K562 (cell line): ENCODE measurements around the gene G6PD. TPM values are rescaled to one million over a fixed set of nuclear protein-coding genes. Genes with fewer than 3 reads are reported as not detected.
A peak's percentile ranks its signal among the peaks of the same experiment; 100 is the strongest.
"Not testable (repeated sequence)": the region's sequence is repeated elsewhere in the genome, so short reads cannot be mapped to it uniquely, and the experiment has no call there.

ENCODE experiments used
- ATAC-seq: fragments of 200-7000 bp; cut with Tn5 transposase; 3 replicates; pipeline ENCODE4 v1.9.1; 2020; ENCODE audit warnings: moderate library complexity
- BruUV-seq: library from RNA; stranded (reverse); fragments of 400-500 nt; replicated peaks from 2 replicates; lab custom pipeline; 2021; lab: Mats Ljungman, UMichigan
- CTCF ChIA-PET: fragments of 300-600 bp; formaldehyde crosslinking; extraction: SDS; loops from one replicate; lab custom pipeline; 2021; ENCODE audit warnings: low intra/inter-chr PET ratio; lab: Yijun Ruan, JAX
- POLR2A ChIA-PET: fragments of 300-600, 350-650 bp; sonication (Branson Sonifier 250); formaldehyde crosslinking; extraction: SDS; loops from one replicate; lab custom pipeline; 2021; ENCODE audit warnings: antibody characterized with exemption, inconsistent platforms; lab: Yijun Ruan, JAX
- DNase-seq, 4 experiments: peaks; one replicate each; pipeline versions ENCODE4 v3.0.0 to v3.0.0-alpha.2; 2011 to 2018; ENCODE audit warnings: low spot score in 3 of 4, mixed read lengths in 3 of 4; ENCODE audit errors: extremely low read depth in 1 of 4
- FAIRE-seq: peaks from 2 replicates; lab custom pipeline; 2011; peaks lifted over from hg19 to GRCh38; lab: Jason Lieb, UNC
- H2AFZ ChIP-seq: 2 replicates; pipeline ENCODE4 v1.6.0; 2011; ENCODE audit warnings: low read depth, low read length, control low read depth, inconsistent platforms
- H3K27ac ChIP-seq: fragments of 200-600 bp; 3 replicates; pipeline ENCODE4 v1.8.0; 2011; ENCODE audit warnings: low read depth, mild to moderate bottlenecking, control low read depth, inconsistent platforms, low read length, moderate library complexity, mixed read lengths; ENCODE audit errors: extremely low read depth
- H3K27me3 ChIP-seq, 2 experiments: fragments of 300-600 bp in 1 of 2; 2 replicates in 1 of 2; 3 replicates in 1 of 2; pipeline versions ENCODE4 v1.6.0 to v1.8.0; 2011; ENCODE audit warnings: inconsistent platforms in 2 of 2, low read length in 2 of 2, mild to moderate bottlenecking in 1 of 2, mixed read lengths in 1 of 2, moderate library complexity in 1 of 2; ENCODE audit not compliant: control insufficient read depth in 2 of 2, insufficient read depth in 2 of 2
- H3K36me3 ChIP-seq: fragments of 300-600 bp; 3 replicates; pipeline ENCODE4 v1.8.0; 2011; ENCODE audit warnings: mild to moderate bottlenecking, low read length, inconsistent platforms; ENCODE audit not compliant: control insufficient read depth, insufficient read depth
- H3K4me1 ChIP-seq, 2 experiments: fragments of 200-600 bp in 1 of 2; replicated peaks in 1 of 2; 2 replicates in 1 of 2; 3 replicates in 1 of 2; pipeline versions ENCODE4 v1.5.1 to v1.8.0; 2011; ENCODE audit warnings: inconsistent platforms in 2 of 2, low read length in 2 of 2, mild to moderate bottlenecking in 1 of 2, mixed read lengths in 1 of 2, moderate library complexity in 1 of 2; ENCODE audit not compliant: control insufficient read depth in 2 of 2, insufficient read depth in 2 of 2
- H3K4me2 ChIP-seq: 2 replicates; pipeline ENCODE4 v1.6.1; 2011; ENCODE audit warnings: low read length, control low read depth, inconsistent platforms, mixed read lengths; ENCODE audit not compliant: insufficient read depth
- H3K4me3 ChIP-seq: fragments of 200-600 bp; sonication (generic), shearing (Covaris generic); 2 replicates; pipeline ENCODE4 v1.5.1; 2016; ENCODE audit warnings: control low read depth, inconsistent platforms
- H3K79me2 ChIP-seq: fragments of 200-600 bp; 3 replicates; pipeline ENCODE4 v1.8.0; 2011; ENCODE audit warnings: low read length, inconsistent platforms; ENCODE audit not compliant: control insufficient read depth, insufficient read depth
- H3K9ac ChIP-seq, 2 experiments: 2 replicates each; pipeline versions ENCODE4 v1.6.0 to v1.6.1; 2011; ENCODE audit warnings: low read depth in 2 of 2, low read length in 2 of 2, control low read depth in 1 of 2, inconsistent platforms in 1 of 2, mild to moderate bottlenecking in 1 of 2, mixed read lengths in 1 of 2; ENCODE audit not compliant: insufficient read depth in 1 of 2
- H3K9me1 ChIP-seq: one replicate; pipeline ENCODE4 v1.6.0; 2011; ENCODE audit warnings: inconsistent platforms, mild to moderate bottlenecking, low read length, moderate library complexity; ENCODE audit not compliant: control insufficient read depth, insufficient read depth
- H3K9me3 ChIP-seq: replicated peaks from 2 replicates; pipeline ENCODE4 v1.5.1; 2011; ENCODE audit warnings: low read depth, low read length, inconsistent platforms; ENCODE audit not compliant: control insufficient read depth, insufficient read depth
- H4K20me1 ChIP-seq: replicated peaks from 2 replicates; pipeline ENCODE4 v1.6.1; 2011; ENCODE audit warnings: low read length, inconsistent platforms, mixed read lengths; ENCODE audit not compliant: control insufficient read depth, insufficient read depth
- WGBS: fragments of 100-300 bp; shearing (Covaris generic); methylation state at CpG from one replicate; pipeline ENCODE4 v1.1.6; 2016; ENCODE audit warnings: low coverage, mixed read lengths; ENCODE audit not compliant: insufficient coverage; ENCODE audit errors: missing lambda C conversion rate; 5-methylcytosine and 5-hydroxymethylcytosine counted together
- in situ Hi-C: fragments of 300-500 bp; cut with MboI; formaldehyde crosslinking; loops from 4 replicates; pipeline ENCODE4 v1.15.0; 2018; ENCODE audit warnings: inconsistent platforms, mixed read lengths
- intact Hi-C: fragments of 100-400 bp; cut with micrococcal nuclease; formaldehyde crosslinking; loops from 2 replicates; pipeline ENCODE4 v1.14.2; 2022
- polyA plus RNA-seq, 8 experiments: library from polyadenylated mRNA; depleted of rRNA in 4 of 8; stranded (reverse) in 5 of 8; unstranded in 3 of 8; fragments of >200 nt; fragmentation: Nextera tagmentation in 2 of 8; fragmentation: Illumina TruSeq in 1 of 8; extraction: Ambion mirVana in 2 of 8; extraction: Trizol in 1 of 8; gene quantifications; 2 replicates each; pipeline versions ENCODE4 v1.2.1 to v1.2.3, GENCODE V29; 2011 to 2014; ENCODE audit warnings: inconsistent platforms in 1 of 8, missing spikeins in 1 of 8
- total RNA-seq, 7 experiments: library from RNA; depleted of rRNA in 6 of 7; stranded (reverse); fragments of >200 nt in 6 of 7; fragmentation: Illumina TruSeq in 2 of 7; extraction: Trizol in 2 of 7; gene quantifications; 2 replicates each; pipeline versions ENCODE4 v1.2.1 to v1.2.3, GENCODE V29; 2011 to 2021; ENCODE audit warnings: low replicate concordance in 1 of 7

The G6PD gene
- total and polyA plus RNA-seq, 9 of the 15 experiments (the other 6 are each of a cell fraction or from before 2014, with no cell fraction given): 2.9 to 222 (median 66.4) TPM

GRCh38 chrX:154584585-154585183 is 38.0 kb upstream of the G6PD start, which contains the start of gene CTAG1A:
Gene CTAG1A, plus strand, starts transcription at chrX:154585133. Its CDS starts 74 bp downstream, at chrX:154585207.
- H3K27ac ChIP-seq, POLR2A ChIA-PET, ATAC-seq, H3K79me2 ChIP-seq, H3K4me1 ChIP-seq, H3K4me2 ChIP-seq, H2AFZ ChIP-seq, DNase-seq, H3K36me3 ChIP-seq, H3K27me3 ChIP-seq, BruUV-seq, H3K9me1 ChIP-seq, H3K9ac ChIP-seq, H3K4me3 ChIP-seq, CTCF ChIA-PET, H3K9me3 ChIP-seq, FAIRE-seq, intact Hi-C loops, H4K20me1 ChIP-seq: not testable (repeated sequence)
- in situ Hi-C loops: loop anchor here (10.0 to 25.0 kb wide), 3 partner anchors 70 to 250 kb away; partner anchors contain the start of genes CTAG2 and SMIM9
- no CpG with 5 or more reads among the region's 39 CpGs for WGBS

GRCh38 chrX:154582994-154583393 is 36.3 kb upstream of the G6PD start:
- H2AFZ ChIP-seq, H3K27ac ChIP-seq, H3K4me2 ChIP-seq, H3K4me1 ChIP-seq, FAIRE-seq, H3K9me3 ChIP-seq, DNase-seq, H3K9ac ChIP-seq, H3K4me3 ChIP-seq, intact Hi-C loops, H3K79me2 ChIP-seq, H3K9me1 ChIP-seq, BruUV-seq, H3K27me3 ChIP-seq, CTCF ChIA-PET, H4K20me1 ChIP-seq, POLR2A ChIA-PET, H3K36me3 ChIP-seq: not testable (repeated sequence)
- WGBS: no CpG with 5 or more reads among the region's 8 CpGs
- ATAC-seq: peak; percentile 72
- in situ Hi-C loops: loop anchor here (10.0 to 25.0 kb wide), 3 partner anchors 72 to 252 kb away; partner anchors contain the start of genes CTAG2 and SMIM9

GRCh38 chrX:154575076-154575475 is 28.4 kb upstream of the G6PD start:
- H3K9ac ChIP-seq, H3K9me1 ChIP-seq, H3K27ac ChIP-seq, intact Hi-C loops, H3K27me3 ChIP-seq, H3K9me3 ChIP-seq, H3K4me2 ChIP-seq, DNase-seq, POLR2A ChIA-PET, H3K79me2 ChIP-seq, H4K20me1 ChIP-seq, H3K4me1 ChIP-seq, H2AFZ ChIP-seq, H3K36me3 ChIP-seq, H3K4me3 ChIP-seq, BruUV-seq, CTCF ChIA-PET: not testable (repeated sequence)
- ATAC-seq: peak; percentile 85
- in situ Hi-C loops: loop anchor here (25.0 kb wide), 1 partner anchor 162 kb away; no protein-coding TSS in a partner anchor
- WGBS: no CpG with 5 or more reads among the region's 5 CpGs
- FAIRE-seq: peak; percentile 95

GRCh38 chrX:154573061-154573460 is 26.4 kb upstream of the G6PD start:
- FAIRE-seq, H3K27me3 ChIP-seq, H4K20me1 ChIP-seq, H3K36me3 ChIP-seq, in situ Hi-C loops, DNase-seq, H3K9ac ChIP-seq, H2AFZ ChIP-seq, H3K9me3 ChIP-seq, intact Hi-C loops, H3K9me1 ChIP-seq, POLR2A ChIA-PET, H3K79me2 ChIP-seq, CTCF ChIA-PET, ATAC-seq, BruUV-seq, H3K4me3 ChIP-seq, H3K4me1 ChIP-seq, H3K27ac ChIP-seq, H3K4me2 ChIP-seq: not testable (repeated sequence)
- WGBS: no CpG with 5 or more reads among the region's 10 CpGs
